ENCODE measurements around the gene HAAO.
"Not testable (repeated sequence)": the region's sequence is repeated elsewhere in the genome, so short reads cannot be mapped to it uniquely, and the experiment has no call there.

HAAO gene

DNA sequence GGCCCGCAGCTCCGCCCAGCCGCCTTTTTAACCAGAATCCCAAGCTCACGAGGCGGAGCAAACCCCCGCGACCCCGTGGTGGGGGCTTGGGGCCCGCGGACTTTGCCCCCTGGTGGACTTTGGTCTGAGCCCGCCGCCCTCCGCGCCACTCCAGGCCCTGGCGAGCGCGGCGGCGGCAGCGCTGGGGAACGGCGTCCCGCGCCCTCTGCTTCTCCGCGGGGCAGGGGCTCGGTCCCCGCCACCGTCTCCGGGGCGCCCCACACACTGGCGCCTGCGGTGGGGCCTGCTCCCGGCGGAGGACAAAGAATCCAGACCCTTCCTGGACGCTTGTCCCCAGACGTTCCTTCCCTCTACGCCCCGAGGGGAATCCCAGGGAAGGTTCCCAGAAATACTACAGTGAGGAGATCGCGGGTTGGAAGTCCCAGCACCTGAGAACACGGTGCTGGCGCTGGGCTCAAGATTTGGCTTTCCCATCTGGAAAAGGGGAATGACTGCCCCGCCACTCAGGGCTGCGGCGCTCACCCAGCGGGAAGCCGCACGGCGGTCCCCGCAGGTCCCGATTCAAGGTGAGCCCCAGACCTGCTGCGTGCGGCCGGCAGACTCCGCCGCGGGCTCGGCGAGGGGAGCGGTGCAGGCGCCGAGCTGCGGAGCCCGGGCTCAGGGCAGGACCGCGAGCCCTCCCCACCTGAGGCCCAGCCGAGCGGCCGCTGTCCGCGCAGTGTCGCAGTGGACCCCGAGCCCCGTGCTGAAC is at the start of gene HAAO:
Gene HAAO (minus strand): TSS at position 1 of the 751 bp plus-strand sequence. CDS start 47 bp downstream, outside the sequence.
- H3K9ac ChIP-seq, result peak within 1 kb of the TSS; percentile 9

GRCh38 chr2:42841344-42841743 is 49.0 kb upstream of the HAAO start:
- no peaks in the 10 kb centered on the region for H3K36me3 ChIP-seq
- no peak overlapping the region for H3K4me3 ChIP-seq
- no peak for TF ChIP-seq Cebpa-rat (IDR thresholded peaks at IDR 0.05)
- H3K27me3 ChIP-seq, result no peaks in the 10 kb centered on the region
- H3K9ac ChIP-seq, result no peak overlapping the region
- no peak overlapping the region for H3K27ac ChIP-seq
- H3K4me2 ChIP-seq, result no peak overlapping the region
- peaks cover 25% of the 10 kb centered on the region for H3K4me1 ChIP-seq
- no peaks in the 10 kb centered on the region for H4K20me1 ChIP-seq
- H3K9me3 ChIP-seq, result 0 out of 2 replicates have a peak, but pooled peaks cover 4% of the 10 kb centered on the region

More for the DNA sequence above, at the start of gene HAAO:
- TF ChIP-seq Cebpa-rat (IDR thresholded peaks at IDR 0.05), result no peak
- H3K27ac ChIP-seq, result peak within 1 kb of the TSS; percentile 45; the same call in 1 of the 2 replicates
- H3K9me3 ChIP-seq, result peaks cover 12% of the 10 kb centered on the region; the same call in 1 of the 2 replicates
- no peaks in the 10 kb centered on the region for H4K20me1 ChIP-seq
- H3K4me1 ChIP-seq, result peaks cover 53% of the 10 kb centered on the region
- H3K36me3 ChIP-seq, result no peaks in the 10 kb centered on the region
- peak within 1 kb of the TSS; percentile 61 for H3K4me3 ChIP-seq
- H3K27me3 ChIP-seq, result peaks cover 49% of the 10 kb centered on the region
- peak within 1 kb of the TSS; percentile 83 for H3K4me2 ChIP-seq

DNA sequence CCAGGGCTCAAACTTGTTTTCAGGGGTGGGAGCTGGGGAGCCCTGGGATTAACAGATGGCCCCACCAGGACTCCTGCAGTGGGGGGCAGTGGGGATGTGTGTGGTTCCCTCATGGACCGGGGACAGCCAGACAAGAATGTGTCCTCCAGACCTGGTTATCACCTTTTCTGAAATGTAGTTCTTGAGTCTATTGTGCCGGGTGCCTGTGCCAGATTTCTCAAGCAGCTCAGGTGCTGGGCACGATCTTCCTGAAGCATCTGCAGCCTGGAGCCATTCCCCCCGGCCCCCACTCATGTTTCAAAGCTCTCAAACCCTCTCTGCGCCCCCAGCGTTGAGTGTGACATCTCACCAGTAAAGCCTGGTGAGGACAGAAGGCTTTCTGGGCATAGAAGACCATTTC is 48.4 kb upstream of the HAAO start:
- H3K36me3 ChIP-seq, result no peaks in the 10 kb centered on the region
- H3K4me1 ChIP-seq, result peaks cover 25% of the 10 kb centered on the region
- H3K27me3 ChIP-seq, result no peaks in the 10 kb centered on the region
- no peak overlapping the region for H3K4me3 ChIP-seq
- H4K20me1 ChIP-seq, result no peaks in the 10 kb centered on the region
- no peak for TF ChIP-seq Cebpa-rat (IDR thresholded peaks at IDR 0.05)
- no peak overlapping the region for H3K27ac ChIP-seq
- H3K4me2 ChIP-seq, result no peak overlapping the region
- no peak overlapping the region for H3K9ac ChIP-seq
- 0 out of 2 replicates have a peak, but pooled peaks cover 4% of the 10 kb centered on the region for H3K9me3 ChIP-seq

- H3K27me3 ChIP-seq, result no peaks in the 10 kb centered on the region
- H3K4me2 ChIP-seq, result no peak overlapping the region
- H3K4me3 ChIP-seq, result no peak overlapping the region
- TF ChIP-seq Cebpa-rat (IDR thresholded peaks at IDR 0.05), result no peak
- H3K9me3 ChIP-seq, result 0 out of 2 replicates have a peak, but pooled peaks cover 4% of the 10 kb centered on the region
- no peak overlapping the region for H3K27ac ChIP-seq
- no peaks in the 10 kb centered on the region for H3K36me3 ChIP-seq
- no peaks in the 10 kb centered on the region for H4K20me1 ChIP-seq
- H3K4me1 ChIP-seq, result peaks cover 22% of the 10 kb centered on the region
- no peak overlapping the region for H3K9ac ChIP-seq
Observed at GRCh38 chr2:42839809-42840501, 47.6 kb upstream of the HAAO start.

GRCh38 chr2:42838133-42838532 is 45.8 kb upstream of the HAAO start:
- H3K36me3 ChIP-seq, result no peaks in the 10 kb centered on the region
- no peak overlapping the region for H3K4me2 ChIP-seq
- H3K9me3 ChIP-seq, result 0 out of 2 replicates have a peak, but pooled peaks cover 4% of the 10 kb centered on the region
- peaks cover 13% of the 10 kb centered on the region for H3K4me1 ChIP-seq
- H3K27me3 ChIP-seq, result no peaks in the 10 kb centered on the region
- H3K27ac ChIP-seq, result no peak overlapping the region
- no peak overlapping the region for H3K9ac ChIP-seq
- H3K4me3 ChIP-seq, result no peak overlapping the region
- no peaks in the 10 kb centered on the region for H4K20me1 ChIP-seq
- no peak for TF ChIP-seq Cebpa-rat (IDR thresholded peaks at IDR 0.05)

DNA sequence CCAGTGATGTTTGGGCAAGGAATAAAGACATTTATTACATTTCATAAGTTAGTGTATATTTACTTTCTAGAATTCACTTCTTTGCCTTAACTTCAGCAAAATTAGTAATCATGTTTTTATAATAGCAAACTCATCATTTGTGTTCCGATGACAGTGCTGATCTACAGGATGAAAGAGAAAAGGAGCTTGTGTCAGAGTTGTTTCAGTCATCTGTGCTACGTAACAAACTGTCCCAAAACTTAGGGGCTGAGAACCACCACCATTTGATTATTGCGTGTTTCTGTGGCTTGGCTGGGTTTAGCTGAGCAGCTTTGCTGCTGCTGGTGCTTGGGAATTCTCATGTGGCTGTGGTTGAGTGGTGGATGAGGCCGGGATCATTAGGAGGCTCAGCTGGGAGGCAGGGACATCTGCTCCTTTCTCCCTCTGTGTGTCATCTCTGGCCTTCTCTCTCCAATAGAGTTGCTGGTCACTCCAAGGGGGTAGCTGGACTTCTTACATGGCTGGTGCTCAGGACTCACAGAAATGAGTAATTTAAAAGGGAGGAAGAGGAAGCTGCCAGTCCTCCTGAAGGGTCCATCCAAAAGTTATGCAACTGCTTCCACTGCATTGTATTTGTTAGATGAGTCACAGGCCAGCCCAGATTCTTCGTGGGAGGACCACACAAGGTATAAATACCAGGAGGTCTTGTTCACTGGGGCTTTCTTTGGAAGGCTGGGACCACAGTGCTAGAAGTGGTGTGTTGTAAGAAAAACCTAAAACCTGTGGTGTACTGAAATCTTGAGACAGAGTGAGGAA is 43.4 kb upstream of the HAAO start:
- H3K4me3 ChIP-seq, result no peak overlapping the region
- H3K4me2 ChIP-seq, result no peak overlapping the region
- 0 out of 2 replicates have a peak, but pooled peaks cover 4% of the 10 kb centered on the region for H3K9me3 ChIP-seq
- H3K4me1 ChIP-seq, result 0 out of 2 replicates have a peak, but pooled peaks cover 4% of the 10 kb centered on the region
- H3K9ac ChIP-seq, result no peak overlapping the region
- no peaks in the 10 kb centered on the region for H3K27me3 ChIP-seq
- H3K36me3 ChIP-seq, result no peaks in the 10 kb centered on the region
- no peak for TF ChIP-seq Cebpa-rat (IDR thresholded peaks at IDR 0.05)
- H3K27ac ChIP-seq, result no peak overlapping the region
- no peaks in the 10 kb centered on the region for H4K20me1 ChIP-seq

- no peak overlapping the region for H3K4me3 ChIP-seq
- H3K9me3 ChIP-seq, result 0 out of 2 replicates have a peak, but pooled peaks cover 4% of the 10 kb centered on the region
- no peaks in the 10 kb centered on the region for H4K20me1 ChIP-seq
- no peaks in the 10 kb centered on the region for H3K36me3 ChIP-seq
- TF ChIP-seq Cebpa-rat (IDR thresholded peaks at IDR 0.05), result no peak
- H3K4me2 ChIP-seq, result no peak overlapping the region
- no peak overlapping the region for H3K9ac ChIP-seq
- H3K27ac ChIP-seq, result no peak overlapping the region
- no peaks in the 10 kb centered on the region for H3K27me3 ChIP-seq
- peaks cover 7% of the 10 kb centered on the region; the same call in 1 of the 2 replicates for H3K4me1 ChIP-seq
Observed at GRCh38 chr2:42834161-42834560, 41.8 kb upstream of the HAAO start.

- no peak overlapping the region for H3K9ac ChIP-seq
- H3K4me1 ChIP-seq, result peaks cover 18% of the 10 kb centered on the region
- no peak overlapping the region for H3K27ac ChIP-seq
- no peaks in the 10 kb centered on the region for H3K9me3 ChIP-seq
- H4K20me1 ChIP-seq, result no peaks in the 10 kb centered on the region
- no peak for TF ChIP-seq Cebpa-rat (IDR thresholded peaks at IDR 0.05)
- no peak overlapping the region for H3K4me3 ChIP-seq
- no peaks in the 10 kb centered on the region for H3K27me3 ChIP-seq
- H3K4me2 ChIP-seq, result no peak overlapping the region
- no peaks in the 10 kb centered on the region for H3K36me3 ChIP-seq
Observed at GRCh38 chr2:42832289-42832634, 39.9 kb upstream of the HAAO start.

DNA sequence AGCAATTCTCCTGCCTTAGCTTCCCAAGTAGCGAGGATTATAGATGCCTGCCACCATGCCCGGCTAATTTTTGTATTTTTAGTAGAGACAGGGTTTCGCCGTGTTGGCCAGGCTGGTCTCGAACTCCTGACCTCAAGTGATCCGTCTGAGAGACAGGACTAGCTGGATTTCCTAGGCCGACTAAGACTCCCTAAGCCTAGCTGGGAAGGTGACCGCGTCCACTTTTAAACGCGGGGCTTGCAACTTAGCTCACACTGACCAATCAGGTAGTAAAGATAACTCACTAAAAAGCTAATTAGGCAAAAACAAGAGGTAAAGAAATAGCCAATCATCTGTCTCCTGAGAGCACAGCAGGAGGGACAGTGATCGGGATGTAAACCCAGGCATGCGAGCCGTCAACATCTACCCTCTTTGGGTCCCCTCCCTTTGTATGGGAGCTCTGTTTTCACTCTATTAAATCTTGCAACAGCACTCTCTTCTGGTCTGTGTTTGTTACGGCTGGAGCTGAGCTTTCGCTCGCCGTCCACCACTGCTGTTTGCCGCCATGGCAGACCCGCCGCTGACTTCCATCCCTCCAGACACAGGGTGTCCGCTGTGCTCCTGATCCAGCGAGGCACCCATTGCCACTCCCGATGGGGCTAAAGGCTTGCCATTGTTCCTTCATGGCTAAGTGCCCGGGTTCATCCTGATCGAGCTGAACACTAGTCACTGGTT is 39.3 kb upstream of the HAAO start:
- H3K27ac ChIP-seq, H3K36me3 ChIP-seq, H4K20me1 ChIP-seq, H3K9me3 ChIP-seq, H3K4me3 ChIP-seq, H3K9ac ChIP-seq, H3K4me2 ChIP-seq, H3K27me3 ChIP-seq: not testable (repeated sequence)
- peaks cover 18% of the 10 kb centered on the region for H3K4me1 ChIP-seq

All from BLaER1 (cell line).